ENCODE measurements around the gene GPR50. TPM values are rescaled to one million over a fixed set of nuclear protein-coding genes. Genes with fewer than 3 reads are reported as not detected.

Gene GPR50
- total RNA-seq, 1 donor from 2014 or later, result 0.42 TPM

DNA sequence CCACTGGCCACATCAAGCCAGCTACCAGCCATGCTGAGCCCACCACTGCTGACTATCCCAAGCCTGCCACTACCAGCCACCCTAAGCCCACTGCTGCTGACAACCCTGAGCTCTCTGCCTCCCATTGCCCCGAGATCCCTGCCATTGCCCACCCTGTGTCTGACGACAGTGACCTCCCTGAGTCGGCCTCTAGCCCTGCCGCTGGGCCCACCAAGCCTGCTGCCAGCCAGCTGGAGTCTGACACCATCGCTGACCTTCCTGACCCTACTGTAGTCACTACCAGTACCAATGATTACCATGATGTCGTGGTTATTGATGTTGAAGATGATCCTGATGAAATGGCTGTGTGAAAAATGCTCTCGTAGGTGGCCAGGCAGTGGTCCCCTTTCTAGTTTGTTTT, 4.7 kb downstream of the GPR50 start:
- TF ChIP-seq, protein P1, sequence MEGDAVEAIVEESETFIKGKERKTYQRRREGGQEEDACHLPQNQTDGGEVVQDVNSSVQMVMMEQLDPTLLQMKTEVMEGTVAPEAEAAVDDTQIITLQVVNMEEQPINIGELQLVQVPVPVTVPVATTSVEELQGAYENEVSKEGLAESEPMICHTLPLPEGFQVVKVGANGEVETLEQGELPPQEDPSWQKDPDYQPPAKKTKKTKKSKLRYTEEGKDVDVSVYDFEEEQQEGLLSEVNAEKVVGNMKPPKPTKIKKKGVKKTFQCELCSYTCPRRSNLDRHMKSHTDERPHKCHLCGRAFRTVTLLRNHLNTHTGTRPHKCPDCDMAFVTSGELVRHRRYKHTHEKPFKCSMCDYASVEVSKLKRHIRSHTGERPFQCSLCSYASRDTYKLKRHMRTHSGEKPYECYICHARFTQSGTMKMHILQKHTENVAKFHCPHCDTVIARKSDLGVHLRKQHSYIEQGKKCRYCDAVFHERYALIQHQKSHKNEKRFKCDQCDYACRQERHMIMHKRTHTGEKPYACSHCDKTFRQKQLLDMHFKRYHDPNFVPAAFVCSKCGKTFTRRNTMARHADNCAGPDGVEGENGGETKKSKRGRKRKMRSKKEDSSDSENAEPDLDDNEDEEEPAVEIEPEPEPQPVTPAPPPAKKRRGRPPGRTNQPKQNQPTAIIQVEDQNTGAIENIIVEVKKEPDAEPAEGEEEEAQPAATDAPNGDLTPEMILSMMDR (IDR thresholded peaks at IDR 0.05; ENCODE audit: partially characterized antibody, unreplicated experiment), result no peak
- no peak for DNase-seq
- Mint-ChIP-seq H3K4me1 (ENCODE audit: low read depth, unreplicated experiment) (no peaks in the 10 kb centered on the region), H3K36me3 (ENCODE audit: unreplicated experiment) (no peaks in the 10 kb centered on the region), H3K9me3 (ENCODE audit: unreplicated experiment) (no peaks in the 10 kb centered on the region), H3K27me3 (ENCODE audit: unreplicated experiment) (peaks cover 6% of the 10 kb centered on the region), H3K4me3 (ENCODE audit: unreplicated experiment) (no peak overlapping the region), H3K27ac (ENCODE audit: unreplicated experiment) (no peak overlapping the region)

DNA sequence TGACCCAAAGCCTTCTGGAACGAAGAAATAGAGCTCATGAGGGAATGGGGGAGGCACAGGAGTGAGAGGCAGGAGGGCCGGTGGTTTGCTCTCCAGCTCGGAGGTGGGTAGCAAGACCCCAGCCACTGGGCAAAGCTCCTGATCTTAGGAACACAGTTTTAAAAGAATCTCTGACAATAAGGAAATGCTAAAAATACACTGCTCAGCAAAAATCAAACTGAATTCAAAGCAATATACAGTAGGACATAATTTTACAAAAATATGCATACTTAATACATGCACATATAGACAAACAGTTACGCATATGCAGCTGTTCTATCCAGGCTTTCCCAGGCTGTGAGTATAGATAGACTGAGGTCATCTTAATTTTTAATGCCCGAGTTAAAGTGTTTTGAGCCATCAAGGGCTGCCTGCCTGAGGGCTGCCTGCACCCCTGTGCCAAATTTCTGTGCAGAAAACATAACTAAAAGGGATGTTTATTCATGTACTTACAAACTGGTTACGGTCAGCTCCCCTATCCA, 6.9 kb downstream of the GPR50 start:
- TF ChIP-seq, protein P1 (IDR thresholded peaks at IDR 0.05; ENCODE audit: partially characterized antibody, unreplicated experiment), result no peak
- H3K9me3 Mint-ChIP-seq (ENCODE audit: unreplicated experiment), result no peaks in the 10 kb centered on the region
- no peaks in the 10 kb centered on the region for H3K36me3 Mint-ChIP-seq (ENCODE audit: unreplicated experiment)
- no peaks in the 10 kb centered on the region for H3K4me1 Mint-ChIP-seq (ENCODE audit: low read depth, unreplicated experiment)
- no peak overlapping the region for H3K27ac Mint-ChIP-seq (ENCODE audit: unreplicated experiment)
- H3K4me3 Mint-ChIP-seq (ENCODE audit: unreplicated experiment), result no peak overlapping the region
- peaks cover 4% of the 10 kb centered on the region for H3K27me3 Mint-ChIP-seq (ENCODE audit: unreplicated experiment)
- DNase-seq, result no peak

DNA sequence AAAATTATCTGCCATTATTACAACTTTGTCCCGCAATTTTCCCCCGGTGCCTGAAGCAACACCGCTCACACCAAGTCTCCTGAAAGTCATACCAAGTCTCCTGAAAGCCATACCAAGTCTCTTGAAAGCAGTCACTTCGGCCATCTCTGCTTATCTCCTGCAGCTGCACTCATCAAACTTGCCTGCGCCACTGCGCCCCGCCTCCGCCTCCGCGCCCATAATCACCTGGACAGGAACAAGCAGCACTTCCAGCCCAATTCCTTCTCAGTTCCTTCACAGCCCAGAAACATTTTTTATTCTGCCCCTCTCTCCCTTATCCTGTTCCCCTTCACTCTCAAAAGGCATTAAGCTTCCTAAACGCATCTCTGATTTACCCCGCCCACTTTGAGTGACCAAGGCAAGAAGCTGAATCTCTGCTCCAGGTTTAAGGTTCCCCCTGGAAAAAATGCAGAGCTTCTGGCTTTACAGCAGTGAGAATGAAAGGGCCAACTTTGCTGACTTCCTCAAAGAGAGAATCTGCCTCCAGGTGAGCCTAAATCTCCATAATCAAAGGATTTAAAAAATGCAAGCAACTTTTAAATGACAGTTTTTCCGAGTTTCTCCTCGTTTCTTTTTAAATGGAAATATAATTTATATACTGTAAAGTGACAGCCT, 7.7 kb downstream of the GPR50 start:
- Mint-ChIP-seq H3K27me3 (ENCODE audit: unreplicated experiment) (peaks cover 2% of the 10 kb centered on the region), H3K9me3 (ENCODE audit: unreplicated experiment) (peaks cover 1% of the 10 kb centered on the region), H3K27ac (ENCODE audit: unreplicated experiment) (no peak overlapping the region), H3K36me3 (ENCODE audit: unreplicated experiment) (no peaks in the 10 kb centered on the region), H3K4me1 (ENCODE audit: low read depth, unreplicated experiment) (no peaks in the 10 kb centered on the region), H3K4me3 (ENCODE audit: unreplicated experiment) (no peak overlapping the region)
- TF ChIP-seq, protein P1 (IDR thresholded peaks at IDR 0.05; ENCODE audit: partially characterized antibody, unreplicated experiment), result no peak
- no peak for DNase-seq

DNA sequence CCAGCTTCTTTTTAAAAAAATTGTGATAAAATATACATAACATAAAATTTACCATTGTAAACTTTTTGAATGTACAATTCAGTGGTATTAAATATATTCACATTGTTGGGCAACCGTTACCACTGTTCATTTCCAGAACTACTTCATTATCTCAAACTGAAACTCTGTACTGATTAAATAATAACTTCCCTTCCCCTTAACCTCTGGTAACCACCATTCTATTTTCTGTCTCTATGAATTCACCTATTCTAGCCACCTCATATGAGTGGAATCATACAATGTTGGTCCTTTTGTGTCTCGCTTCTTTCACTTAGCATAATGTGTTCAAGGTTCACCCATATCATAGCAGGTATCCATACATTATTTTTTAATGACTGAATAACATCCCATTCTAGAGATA, 8.3 kb downstream of the GPR50 start:
- no peak for DNase-seq
- TF ChIP-seq, protein P1 (IDR thresholded peaks at IDR 0.05; ENCODE audit: partially characterized antibody, unreplicated experiment), result no peak
- Mint-ChIP-seq H3K9me3 (ENCODE audit: unreplicated experiment) (peaks cover 1% of the 10 kb centered on the region), H3K4me3 (ENCODE audit: unreplicated experiment) (no peak overlapping the region), H3K27ac (ENCODE audit: unreplicated experiment) (no peak overlapping the region), H3K4me1 (ENCODE audit: low read depth, unreplicated experiment) (no peaks in the 10 kb centered on the region), H3K36me3 (ENCODE audit: unreplicated experiment) (no peaks in the 10 kb centered on the region), H3K27me3 (ENCODE audit: unreplicated experiment) (peaks cover 2% of the 10 kb centered on the region)

DNA sequence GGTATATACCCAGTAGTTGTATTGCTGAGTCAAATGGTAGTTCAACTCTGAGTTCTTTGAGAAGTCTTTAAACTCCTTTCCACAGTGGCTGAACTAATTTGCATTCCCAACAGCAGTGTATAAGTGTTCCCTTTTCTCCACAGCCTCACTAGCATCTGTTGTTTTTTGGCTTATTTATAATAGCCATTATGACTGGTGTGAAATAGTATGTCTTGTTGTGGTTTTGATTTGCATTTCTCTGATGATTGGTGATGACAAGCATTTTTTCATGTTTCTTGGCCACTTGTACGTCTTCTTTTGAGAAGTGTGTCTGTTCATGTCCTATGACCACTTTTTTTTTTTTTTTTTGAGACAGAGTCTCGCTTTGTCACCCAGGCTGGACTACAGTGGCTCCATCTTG, 30.5 kb downstream of the GPR50 start:
- DNase-seq, result no peak
- H3K27ac Mint-ChIP-seq (ENCODE audit: unreplicated experiment), result no peak overlapping the region
- peaks cover 1% of the 10 kb centered on the region for H3K9me3 Mint-ChIP-seq (ENCODE audit: unreplicated experiment)
- H3K36me3 Mint-ChIP-seq (ENCODE audit: unreplicated experiment), result no peaks in the 10 kb centered on the region
- peaks cover 2% of the 10 kb centered on the region for H3K27me3 Mint-ChIP-seq (ENCODE audit: unreplicated experiment)
- H3K4me1 Mint-ChIP-seq (ENCODE audit: low read depth, unreplicated experiment), result no peaks in the 10 kb centered on the region
- TF ChIP-seq, protein P1 (IDR thresholded peaks at IDR 0.05; ENCODE audit: partially characterized antibody, unreplicated experiment), result no peak
- H3K4me3 Mint-ChIP-seq (ENCODE audit: unreplicated experiment), result no peak overlapping the region

Measured in glutamatergic neuron (in vitro differentiated cells).